Prostate gland (tissue), 2 donors: Measurements from ENCODE around the gene MRPL14. TPM values are rescaled to one million over a fixed set of nuclear protein-coding genes. Genes with fewer than 3 reads are reported as not detected.

Experiments used
- DNase-seq: peaks from one replicate; pipeline ENCODE4 v3.0.0-alpha.2; 2019; ENCODE audit warnings: low spot score
- H3K27ac ChIP-seq, 2 donors: fragments of 200-600 bp; sonication (generic); 2 replicates each; pipeline ENCODE4 v1.5.1; 2017 to 2019
- H3K27me3 ChIP-seq: fragments of 200-600 bp; sonication (generic); replicated peaks from 2 replicates; pipeline ENCODE4 v1.5.1; 2019; ENCODE audit not compliant: insufficient read depth
- H3K36me3 ChIP-seq, 2 donors: fragments of 200-600 bp; sonication (generic); 1 replicate in 1 of 2; 2 replicates in 1 of 2; pipeline versions ENCODE4 v1.5.1 to v1.8.1; 2017 to 2019
- H3K4me1 ChIP-seq: fragments of 200-600 bp; sonication (generic); replicated peaks from 2 replicates; pipeline ENCODE4 v1.5.1; 2019
- H3K4me3 ChIP-seq, 2 donors: fragments of 200-600 bp; sonication (generic); 2 replicates each; pipeline ENCODE4 v1.5.1; 2017 to 2019
- H3K9me3 ChIP-seq: fragments of 200-600 bp; sonication (generic); 2 replicates; pipeline ENCODE4 v1.5.1; 2017
- POLR2A ChIP-seq: fragments of 450-650 bp; IDR thresholded peaks from one replicate; pipeline ENCODE4 v1.6.1; 2016; ENCODE audit warnings: antibody characterized with exemption, mild to moderate bottlenecking
- POLR2AphosphoS5 ChIP-seq: sonication (generic); formaldehyde crosslinking; IDR thresholded peaks from one replicate; pipeline ENCODE4 v1.6.1; 2017; ENCODE audit warnings: antibody characterized with exemption
- WGBS: methylation state at CpG from one replicate; pipeline ENCODE4 v1.1.5; 2018; 5-methylcytosine and 5-hydroxymethylcytosine counted together
- intact Hi-C: fragments of 100-400 bp; cut with DNase I; formaldehyde crosslinking; loops from one replicate; pipeline ENCODE4 v1.14.2; 2022
- total RNA-seq, 2 donors: library from RNA; depleted of rRNA; stranded (reverse); fragments of >200 nt; gene quantifications; one replicate each; pipeline ENCODE4 v1.1.0, GENCODE V29; 2016
- TF ChIP-seq, protein P1 (sequence below), 4 experiments: fragments of 200-600 bp in 2 of 4; fragments of 450-650 bp in 2 of 4; sonication (generic) in 2 of 4; IDR thresholded peaks; 1 replicate in 3 of 4; 2 replicates in 1 of 4; pipeline ENCODE4 v1.5.1; 2016 to 2019; ENCODE audit warnings: antibody characterized with exemption in 4 of 4, mild to moderate bottlenecking in 2 of 4, moderate library complexity in 2 of 4

Gene MRPL14
- total RNA-seq, 2 donors from 2014 or later: 35.7 to 48.1 TPM

DNA sequence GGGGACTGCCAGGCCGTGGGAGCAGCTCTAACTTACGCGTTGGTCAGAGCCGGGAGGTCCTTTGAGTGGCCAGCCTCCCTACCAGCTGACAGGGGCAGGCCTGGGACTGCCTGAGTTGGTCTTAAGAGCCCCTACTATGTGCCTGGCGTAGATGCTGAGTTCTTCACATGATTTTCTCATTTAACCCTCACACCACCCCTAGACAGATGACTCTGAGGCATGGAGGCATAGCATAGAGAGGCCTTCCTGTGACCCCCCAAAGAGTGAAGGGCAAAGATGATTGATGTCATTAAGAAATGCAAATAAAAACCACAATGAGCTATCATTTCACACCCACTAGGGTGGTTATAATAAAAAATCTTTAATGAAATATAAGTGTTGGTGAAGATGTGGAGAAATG, 36.8 kb downstream of the MRPL14 start:
- intact Hi-C loops: no loop called here
- TF ChIP-seq POLR2AphosphoS5 (no peak), POLR2A (no peak)
- TF ChIP-seq, protein P1, sequence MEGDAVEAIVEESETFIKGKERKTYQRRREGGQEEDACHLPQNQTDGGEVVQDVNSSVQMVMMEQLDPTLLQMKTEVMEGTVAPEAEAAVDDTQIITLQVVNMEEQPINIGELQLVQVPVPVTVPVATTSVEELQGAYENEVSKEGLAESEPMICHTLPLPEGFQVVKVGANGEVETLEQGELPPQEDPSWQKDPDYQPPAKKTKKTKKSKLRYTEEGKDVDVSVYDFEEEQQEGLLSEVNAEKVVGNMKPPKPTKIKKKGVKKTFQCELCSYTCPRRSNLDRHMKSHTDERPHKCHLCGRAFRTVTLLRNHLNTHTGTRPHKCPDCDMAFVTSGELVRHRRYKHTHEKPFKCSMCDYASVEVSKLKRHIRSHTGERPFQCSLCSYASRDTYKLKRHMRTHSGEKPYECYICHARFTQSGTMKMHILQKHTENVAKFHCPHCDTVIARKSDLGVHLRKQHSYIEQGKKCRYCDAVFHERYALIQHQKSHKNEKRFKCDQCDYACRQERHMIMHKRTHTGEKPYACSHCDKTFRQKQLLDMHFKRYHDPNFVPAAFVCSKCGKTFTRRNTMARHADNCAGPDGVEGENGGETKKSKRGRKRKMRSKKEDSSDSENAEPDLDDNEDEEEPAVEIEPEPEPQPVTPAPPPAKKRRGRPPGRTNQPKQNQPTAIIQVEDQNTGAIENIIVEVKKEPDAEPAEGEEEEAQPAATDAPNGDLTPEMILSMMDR (IDR thresholded peaks at IDR 0.05): no peak
- no peaks in the 10 kb centered on the region for H3K4me1 ChIP-seq
- no peak for DNase-seq
- whole genome bisulfite sequencing: 91% methylated on average over 5 of the region's 5 CpGs
- no peaks in the 10 kb centered on the region for H3K36me3 ChIP-seq
- H3K27me3 ChIP-seq: no peaks in the 10 kb centered on the region
- H3K9me3 ChIP-seq: no peaks in the 10 kb centered on the region
- no peak overlapping the region for H3K4me3 ChIP-seq
- H3K27ac ChIP-seq: no peak overlapping the region

- Histone ChIP-seq H3K4me1 (no peaks in the 10 kb centered on the region), H3K27me3 (no peaks in the 10 kb centered on the region), H3K9me3 (no peaks in the 10 kb centered on the region), H3K27ac (no peak overlapping the region), H3K36me3 (no peaks in the 10 kb centered on the region), H3K4me3 (no peak overlapping the region)
- no peak for DNase-seq
- TF ChIP-seq POLR2A (no peak), POLR2AphosphoS5 (no peak)
- TF ChIP-seq, protein P1 (IDR thresholded peaks at IDR 0.05): no peak
- WGBS: 93% methylated on average over 9 of the region's 11 CpGs
- intact Hi-C loops: no loop called here
Observed at GRCh38 chr6:44088827-44089590, 38.2 kb downstream of the MRPL14 start.

DNA sequence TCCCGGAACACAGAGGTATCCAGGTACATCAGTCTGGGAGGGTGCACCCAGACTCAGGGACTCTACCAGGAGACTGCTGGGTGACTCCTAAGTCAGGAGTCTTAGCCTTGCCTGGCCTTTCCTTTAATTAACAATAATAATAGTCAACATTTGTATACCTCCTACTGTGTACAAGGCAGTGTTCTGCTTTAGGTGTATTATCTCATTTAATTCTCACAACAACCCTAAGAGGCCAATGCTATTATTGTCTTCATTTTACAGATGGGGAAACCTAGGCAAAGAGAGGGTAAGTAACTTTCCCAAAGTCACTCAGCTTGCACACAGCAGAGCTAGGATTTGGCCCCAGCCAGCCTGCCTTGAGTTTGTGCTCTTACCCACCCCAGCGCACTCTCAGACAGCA, 39.6 kb downstream of the MRPL14 start:
- no peaks in the 10 kb centered on the region for H3K9me3 ChIP-seq
- H3K27me3 ChIP-seq: no peaks in the 10 kb centered on the region
- DNase-seq: no peak
- 94% methylated on average over 2 of the region's 2 CpGs for WGBS
- no peaks in the 10 kb centered on the region for H3K4me1 ChIP-seq
- no peak for TF ChIP-seq POLR2A
- TF ChIP-seq, protein P1 (IDR thresholded peaks at IDR 0.05): no peak
- no peak for TF ChIP-seq POLR2AphosphoS5
- no peaks in the 10 kb centered on the region for H3K36me3 ChIP-seq
- H3K27ac ChIP-seq: no peak overlapping the region
- intact Hi-C loops: no loop called here
- H3K4me3 ChIP-seq: no peak overlapping the region

DNA sequence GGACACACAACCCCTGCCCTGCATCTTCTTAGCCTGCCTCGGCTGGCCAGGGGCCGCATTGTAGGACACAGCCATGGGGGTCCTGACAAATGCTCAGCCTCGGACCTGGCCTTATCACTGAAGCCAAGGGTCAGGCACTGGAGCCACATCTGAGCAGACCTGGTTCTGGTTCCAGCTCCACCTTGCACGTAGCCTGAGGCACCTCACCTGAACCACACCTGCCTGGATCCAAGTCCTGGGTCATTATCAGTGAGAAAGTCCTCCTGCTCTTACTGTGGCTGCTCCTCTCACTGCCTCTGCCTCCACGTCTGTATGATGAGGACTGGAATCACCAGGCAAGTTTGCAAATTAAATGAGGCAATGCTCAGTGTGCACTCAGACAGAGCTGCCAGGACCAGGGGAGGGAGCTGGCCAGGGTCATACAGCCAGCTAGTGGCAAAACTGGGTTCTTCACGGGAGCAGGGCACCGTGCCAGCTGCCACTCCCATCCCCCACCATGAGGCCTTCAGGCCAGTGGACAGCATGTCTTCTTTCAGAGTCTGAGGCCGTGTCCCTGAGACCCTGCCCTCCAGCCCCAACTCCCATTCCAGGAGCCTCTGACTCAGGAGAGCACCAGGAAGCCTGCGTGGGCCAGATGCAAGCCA, 40.2 kb downstream of the MRPL14 start:
- Histone ChIP-seq H3K36me3 (no peaks in the 10 kb centered on the region), H3K27ac (no peak overlapping the region), H3K9me3 (no peaks in the 10 kb centered on the region), H3K27me3 (no peaks in the 10 kb centered on the region), H3K4me1 (no peaks in the 10 kb centered on the region), H3K4me3 (no peak overlapping the region)
- TF ChIP-seq POLR2A (no peak), POLR2AphosphoS5 (no peak)
- TF ChIP-seq, protein P1 (IDR thresholded peaks at IDR 0.05): no peak
- DNase-seq: no peak
- 58% methylated on average over 9 of the region's 9 CpGs for WGBS
- intact Hi-C loops: no loop called here

- Histone ChIP-seq H3K36me3 (no peaks in the 10 kb centered on the region), H3K4me3 (no peak overlapping the region), H3K27me3 (no peaks in the 10 kb centered on the region), H3K27ac (no peak overlapping the region), H3K9me3 (no peaks in the 10 kb centered on the region), H3K4me1 (no peaks in the 10 kb centered on the region)
- DNase-seq: no peak
- intact Hi-C loops: no loop called here
- TF ChIP-seq POLR2A (no peak), POLR2AphosphoS5 (no peak)
- TF ChIP-seq, protein P1 (IDR thresholded peaks at IDR 0.05): no peak
- WGBS: 86% methylated on average over 2 of the region's 2 CpGs
Observed at GRCh38 chr6:44085219-44085618, 42.0 kb downstream of the MRPL14 start.
